ENCODE results near the gene LITAF. TPM values are rescaled to one million over a fixed set of nuclear protein-coding genes. Genes with fewer than 3 reads are reported as not detected.

LITAF gene
- total and polyA plus RNA-seq, 2 of the 4 experiments (the other 2 are of a cell fraction) = 113 to 206 TPM

DNA sequence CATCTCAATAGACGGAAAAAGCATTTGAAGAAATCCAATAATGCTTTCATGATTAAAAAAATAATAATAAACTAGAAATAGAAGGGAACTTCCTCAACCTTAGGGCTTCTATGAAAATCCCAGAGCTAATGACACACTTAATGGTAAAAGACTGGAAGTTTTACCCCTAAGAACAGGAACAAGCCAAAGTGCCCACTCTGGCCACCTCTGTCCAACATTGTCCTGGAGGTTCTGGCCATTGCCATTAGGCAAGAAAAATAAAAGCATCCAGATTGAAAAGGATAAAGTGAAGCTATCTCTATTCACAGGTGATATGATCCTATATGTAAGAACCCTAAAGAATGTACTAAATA is 2.5 kb upstream of the LITAF start:
- no peak overlapping the region; the same call in 2 of the 3 replicates for H2BK15ac ChIP-seq (ENCODE audit: low read depth, low read length)
- H3K9me3 ChIP-seq (ENCODE audit: control insufficient read depth, insufficient read depth, low read length) = no peaks in the 10 kb centered on the region; the same call in 1 of the 2 replicates
- no peak overlapping the region for H4K91ac ChIP-seq (ENCODE audit: insufficient read depth, low read depth, low read length)
- H3K4ac ChIP-seq (ENCODE audit: low read depth, low read length) = no peak overlapping the region
- no peak overlapping the region for H3K9ac ChIP-seq (ENCODE audit: low read depth, low read length)
- ChIA-PET POLR2A (ENCODE audit: unreplicated experiment) (interaction anchor here (0.6 kb wide), 1 partner anchor 37 kb away, joined by 3 read pairs; no protein-coding TSS in a partner anchor), CTCF (interaction anchor here (0.6 to 0.7 kb wide), 3 partner anchors 14 to 650 kb away, joined by 3 to 6 read pairs (median 5); no protein-coding TSS in a partner anchor)
- no peaks in the 10 kb centered on the region; the same call in 1 of the 2 replicates for H3K36me3 ChIP-seq (ENCODE audit: control insufficient read depth, insufficient read depth, low read length)
- no TSS peak for BruUV-seq (replicated peaks)
- no peak overlapping the region for H3K27ac ChIP-seq (ENCODE audit: insufficient read depth, low read length)
- dilution Hi-C loops (cut with HindIII; ENCODE audit: low sequenced_read_pairs, unreplicated experiment) (no loop called here), intact Hi-C loops (cut with micrococcal nuclease) (no loop called here), in situ Hi-C loops (cut with MboI; ENCODE audit: low sequenced_read_pairs) (no loop called here)
- peaks cover 18% of the 10 kb centered on the region; the same call in 1 of the 2 replicates for H4K20me1 ChIP-seq (ENCODE audit: insufficient read depth, low read length)
- H2BK5ac ChIP-seq (ENCODE audit: low read depth, low read length, poor library complexity, severe bottlenecking) = no peak overlapping the region
- H3K79me1 ChIP-seq (ENCODE audit: low read depth in 1 of 2, low read length in 2 of 2) = peaks cover 12 to 30% of the 10 kb centered on the region in 2 experiments
- H3K9me1 ChIP-seq (ENCODE audit: insufficient read depth, low read length) = peaks cover 12% of the 10 kb centered on the region; the same call in 1 of the 2 replicates
- H2BK120ac ChIP-seq (ENCODE audit: low read depth, low read length) = no peak overlapping the region
- peak overlapping the region; percentile 39; the same call in 1 of the 2 replicates for H3K23ac ChIP-seq (ENCODE audit: low read depth, low read length)
- no peak overlapping the region for H2AFZ ChIP-seq (replicated peaks; ENCODE audit: low read length, poor library complexity)
- H3K4me1 ChIP-seq (ENCODE audit: control insufficient read depth, insufficient read depth, low read length) = peaks cover 18% of the 10 kb centered on the region
- H2AK5ac ChIP-seq (ENCODE audit: low read depth, low read length) = no peak overlapping the region
- H2AK9ac ChIP-seq (replicated peaks; ENCODE audit: low read depth, low read length, poor library complexity) = no peak overlapping the region
- H3K27me3 ChIP-seq (ENCODE audit: control insufficient read depth, insufficient read depth, low read length) = no peaks in the 10 kb centered on the region
- ATAC-seq (ENCODE audit: low read depth) (no peak), DNase-seq (no peak)
- TF ChIP-seq CEBPB (IDR thresholded peaks at IDR 0.05; ENCODE audit: low read depth, low read length) (no peak), FOS (IDR thresholded peaks at IDR 0.05; ENCODE audit: low read depth, low read length) (no peak), BHLHE40 (IDR thresholded peaks at IDR 0.05; ENCODE audit: low read depth, low read length) (no peak), NFE2L2 (IDR thresholded peaks at IDR 0.05; ENCODE audit: low read depth, low read length) (no peak), SMC3 (IDR thresholded peaks at IDR 0.05; ENCODE audit: low read depth, low read length) (no peak), MAFK (IDR thresholded peaks at IDR 0.05; ENCODE audit: low read depth, low read length) (no peak), MAZ (IDR thresholded peaks at IDR 0.05; ENCODE audit: borderline replicate concordance, low read depth, low read length) (no peak), RAD21 (IDR thresholded peaks at IDR 0.05; ENCODE audit: low read length) (no peak), RFX5 (IDR thresholded peaks at IDR 0.05; ENCODE audit: low read depth, low read length) (no peak), POLR2A (IDR thresholded peaks at IDR 0.05; ENCODE audit: low read depth, low read length) (no peak), CHD1 (IDR thresholded peaks at IDR 0.05; ENCODE audit: low read depth, low read length) (no peak), RCOR1 (IDR thresholded peaks at IDR 0.05; ENCODE audit: insufficient replicate concordance, low read length) (no peak), MXI1 (IDR thresholded peaks at IDR 0.05; ENCODE audit: borderline replicate concordance, low read depth, low read length) (no peak)
- TF ChIP-seq, protein P1, sequence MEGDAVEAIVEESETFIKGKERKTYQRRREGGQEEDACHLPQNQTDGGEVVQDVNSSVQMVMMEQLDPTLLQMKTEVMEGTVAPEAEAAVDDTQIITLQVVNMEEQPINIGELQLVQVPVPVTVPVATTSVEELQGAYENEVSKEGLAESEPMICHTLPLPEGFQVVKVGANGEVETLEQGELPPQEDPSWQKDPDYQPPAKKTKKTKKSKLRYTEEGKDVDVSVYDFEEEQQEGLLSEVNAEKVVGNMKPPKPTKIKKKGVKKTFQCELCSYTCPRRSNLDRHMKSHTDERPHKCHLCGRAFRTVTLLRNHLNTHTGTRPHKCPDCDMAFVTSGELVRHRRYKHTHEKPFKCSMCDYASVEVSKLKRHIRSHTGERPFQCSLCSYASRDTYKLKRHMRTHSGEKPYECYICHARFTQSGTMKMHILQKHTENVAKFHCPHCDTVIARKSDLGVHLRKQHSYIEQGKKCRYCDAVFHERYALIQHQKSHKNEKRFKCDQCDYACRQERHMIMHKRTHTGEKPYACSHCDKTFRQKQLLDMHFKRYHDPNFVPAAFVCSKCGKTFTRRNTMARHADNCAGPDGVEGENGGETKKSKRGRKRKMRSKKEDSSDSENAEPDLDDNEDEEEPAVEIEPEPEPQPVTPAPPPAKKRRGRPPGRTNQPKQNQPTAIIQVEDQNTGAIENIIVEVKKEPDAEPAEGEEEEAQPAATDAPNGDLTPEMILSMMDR (conservative IDR thresholded peaks at IDR 0.05; ENCODE audit: low read depth, low read length) = no peak
- TF ChIP-seq, protein P2, sequence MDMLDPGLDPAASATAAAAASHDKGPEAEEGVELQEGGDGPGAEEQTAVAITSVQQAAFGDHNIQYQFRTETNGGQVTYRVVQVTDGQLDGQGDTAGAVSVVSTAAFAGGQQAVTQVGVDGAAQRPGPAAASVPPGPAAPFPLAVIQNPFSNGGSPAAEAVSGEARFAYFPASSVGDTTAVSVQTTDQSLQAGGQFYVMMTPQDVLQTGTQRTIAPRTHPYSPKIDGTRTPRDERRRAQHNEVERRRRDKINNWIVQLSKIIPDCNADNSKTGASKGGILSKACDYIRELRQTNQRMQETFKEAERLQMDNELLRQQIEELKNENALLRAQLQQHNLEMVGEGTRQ (IDR thresholded peaks at IDR 0.05; ENCODE audit: low read depth, low read length) = no peak
- TF ChIP-seq, protein P3, sequence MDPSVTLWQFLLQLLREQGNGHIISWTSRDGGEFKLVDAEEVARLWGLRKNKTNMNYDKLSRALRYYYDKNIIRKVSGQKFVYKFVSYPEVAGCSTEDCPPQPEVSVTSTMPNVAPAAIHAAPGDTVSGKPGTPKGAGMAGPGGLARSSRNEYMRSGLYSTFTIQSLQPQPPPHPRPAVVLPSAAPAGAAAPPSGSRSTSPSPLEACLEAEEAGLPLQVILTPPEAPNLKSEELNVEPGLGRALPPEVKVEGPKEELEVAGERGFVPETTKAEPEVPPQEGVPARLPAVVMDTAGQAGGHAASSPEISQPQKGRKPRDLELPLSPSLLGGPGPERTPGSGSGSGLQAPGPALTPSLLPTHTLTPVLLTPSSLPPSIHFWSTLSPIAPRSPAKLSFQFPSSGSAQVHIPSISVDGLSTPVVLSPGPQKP (IDR thresholded peaks at IDR 0.05; ENCODE audit: borderline replicate concordance, low read depth, low read length) = no peak
- no peak overlapping the region for H3K18ac ChIP-seq (ENCODE audit: low read depth, low read length)
- no CpG with 5 or more reads among the region's 1 CpG for WGBS, 2 experiments (ENCODE audit: extremely low coverage in 2 of 2, insufficient read length in 1 of 2)
- H3K56ac ChIP-seq (ENCODE audit: extremely low read depth, insufficient read depth, low read length) = no peak overlapping the region
- H3K14ac ChIP-seq (replicated peaks; ENCODE audit: low read depth, low read length) = no peak overlapping the region
- no peak overlapping the region for H3K4me3 ChIP-seq (ENCODE audit: insufficient read depth, low read depth, low read length)
- H4K5ac ChIP-seq (ENCODE audit: low read depth, low read length) = no peak overlapping the region
- 0 out of 2 replicates have a peak overlapping the region, but pooled peaks have one; percentile 18 for H2BK20ac ChIP-seq (ENCODE audit: low read depth, low read length)
- H4K8ac ChIP-seq (ENCODE audit: low read depth in 2 of 2, low read length in 2 of 2) = no peak overlapping the region
- H3K4me2 ChIP-seq (ENCODE audit: low read depth, low read length) = no peak overlapping the region
